Measurements from ENCODE around the gene SMIM41.

Gene SMIM41

DNA sequence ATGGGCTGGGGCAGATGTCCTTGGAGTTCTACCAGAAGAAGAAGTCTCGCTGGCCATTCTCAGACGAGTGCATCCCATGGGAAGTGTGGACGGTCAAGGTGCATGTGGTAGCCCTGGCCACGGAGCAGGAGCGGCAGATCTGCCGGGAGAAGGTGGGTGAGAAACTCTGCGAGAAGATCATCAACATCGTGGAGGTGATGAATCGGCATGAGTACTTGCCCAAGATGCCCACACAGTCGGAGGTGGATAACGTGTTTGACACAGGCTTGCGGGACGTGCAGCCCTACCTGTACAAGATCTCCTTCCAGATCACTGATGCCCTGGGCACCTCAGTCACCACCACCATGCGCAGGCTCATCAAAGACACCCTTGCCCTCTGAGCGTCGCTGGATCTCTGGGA, 2.7 kb upstream of the SMIM41 start:
- TF ChIP-seq JUND (IDR thresholded peaks at IDR 0.05; ENCODE audit: low read depth), result no peak
- in situ Hi-C loops (cut with HindIII; ENCODE audit: low pct_unique_long_range_greater_than_20kb, low sequenced_read_pairs), result no loop called here
- no peak for DNase-seq (ENCODE audit: low read depth in 1 of 2, low spot score in 1 of 2)

DNA sequence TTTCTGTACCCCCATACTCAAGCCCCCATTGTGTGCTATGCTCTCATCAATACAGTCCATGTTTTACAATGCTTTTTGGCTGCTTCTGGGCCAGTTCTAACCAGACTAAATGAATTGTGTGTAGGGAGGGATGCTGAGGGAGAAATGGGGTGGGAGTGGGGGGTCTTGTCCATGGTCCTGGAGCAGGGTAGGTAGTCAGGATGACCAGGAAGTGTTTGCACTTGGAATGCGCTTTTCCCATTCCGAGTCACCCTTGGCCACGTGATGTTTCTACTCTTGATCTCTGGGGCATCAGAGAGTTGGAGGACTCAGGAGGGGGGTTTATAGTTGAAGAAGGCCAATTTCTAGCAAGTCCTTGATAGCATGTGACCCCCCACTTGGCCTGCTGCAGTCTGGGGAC, 1.2 kb upstream of the SMIM41 start:
- DNase-seq (ENCODE audit: low read depth in 1 of 2, low spot score in 1 of 2), result no peak
- TF ChIP-seq JUND (IDR thresholded peaks at IDR 0.05; ENCODE audit: low read depth), result no peak
- in situ Hi-C loops (cut with HindIII; ENCODE audit: low pct_unique_long_range_greater_than_20kb, low sequenced_read_pairs), result no loop called here

DNA sequence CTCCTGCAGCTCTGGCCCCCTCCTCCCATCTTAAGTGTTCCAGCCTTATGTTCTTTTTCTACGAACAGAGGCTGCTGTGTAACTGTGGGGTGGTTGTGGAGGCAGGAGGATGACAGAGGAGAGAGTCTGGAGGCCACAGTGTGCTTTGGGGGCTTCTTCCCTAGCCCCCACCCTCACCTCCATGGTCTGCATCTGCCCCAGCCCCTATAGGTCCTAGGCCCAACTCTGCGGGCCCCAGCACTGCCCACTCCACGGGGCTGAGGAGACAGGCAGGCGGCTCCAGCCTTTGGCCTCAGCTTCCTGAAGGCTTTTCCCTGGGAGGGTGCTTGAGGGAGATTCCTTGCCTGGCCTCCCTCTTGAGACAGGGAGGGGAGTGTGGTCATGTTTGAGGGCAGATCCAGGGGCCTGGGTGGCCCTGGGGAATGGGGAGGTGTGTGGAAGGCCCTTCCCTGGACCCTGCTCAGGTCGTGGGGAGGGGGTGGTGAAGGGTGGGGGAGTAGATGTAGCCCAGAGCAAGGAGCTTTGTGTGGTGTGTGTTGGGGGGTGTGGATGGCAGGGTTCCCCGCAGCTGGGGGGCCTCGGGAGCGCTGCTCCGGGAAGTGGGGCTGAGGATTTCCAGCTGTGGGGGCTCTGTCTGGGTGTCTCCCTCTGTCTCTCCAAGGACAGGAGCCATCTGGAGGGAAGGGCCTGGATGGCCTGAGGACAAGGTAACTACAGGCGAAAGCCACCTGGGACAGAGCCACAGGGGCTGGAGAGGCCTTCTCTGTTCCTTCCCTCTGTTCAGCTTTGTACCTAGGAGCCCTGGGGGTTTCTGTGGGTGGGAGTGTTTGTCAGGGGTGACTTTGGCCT, 1.1 kb downstream of the SMIM41 start:
- in situ Hi-C loops (cut with HindIII; ENCODE audit: low pct_unique_long_range_greater_than_20kb, low sequenced_read_pairs), result no loop called here
- DNase-seq (ENCODE audit: low read depth in 1 of 2, low spot score in 1 of 2), result no peak
- TF ChIP-seq JUND (IDR thresholded peaks at IDR 0.05; ENCODE audit: low read depth), result no peak

DNA sequence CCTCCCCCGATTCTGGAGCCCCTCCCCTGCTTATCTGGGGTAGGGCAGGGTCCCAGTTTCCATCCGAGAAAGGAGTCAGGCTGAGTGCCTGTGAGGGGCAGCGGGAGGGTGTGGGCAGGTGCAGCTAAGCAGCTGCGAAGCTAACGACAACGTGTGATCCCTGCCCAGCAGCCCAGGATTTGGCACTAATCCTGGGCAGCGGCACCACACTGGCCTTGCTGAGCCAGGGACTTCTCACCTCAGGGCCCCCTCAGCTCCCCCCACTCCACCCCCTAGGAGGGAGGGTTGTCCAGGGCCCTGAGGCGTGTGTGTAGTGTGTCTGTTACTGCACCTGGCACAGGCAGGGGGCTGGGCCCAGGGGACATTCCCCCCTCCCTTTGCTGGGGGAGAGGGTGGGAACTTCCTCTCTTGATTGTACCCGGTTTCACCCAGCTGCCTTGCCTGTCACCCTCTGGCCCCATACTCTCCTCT, 1.8 kb downstream of the SMIM41 start:
- in situ Hi-C loops (cut with HindIII; ENCODE audit: low pct_unique_long_range_greater_than_20kb, low sequenced_read_pairs), result no loop called here
- TF ChIP-seq JUND (IDR thresholded peaks at IDR 0.05; ENCODE audit: low read depth), result no peak
- DNase-seq (ENCODE audit: low read depth in 1 of 2, low spot score in 1 of 2), result no peak

DNA sequence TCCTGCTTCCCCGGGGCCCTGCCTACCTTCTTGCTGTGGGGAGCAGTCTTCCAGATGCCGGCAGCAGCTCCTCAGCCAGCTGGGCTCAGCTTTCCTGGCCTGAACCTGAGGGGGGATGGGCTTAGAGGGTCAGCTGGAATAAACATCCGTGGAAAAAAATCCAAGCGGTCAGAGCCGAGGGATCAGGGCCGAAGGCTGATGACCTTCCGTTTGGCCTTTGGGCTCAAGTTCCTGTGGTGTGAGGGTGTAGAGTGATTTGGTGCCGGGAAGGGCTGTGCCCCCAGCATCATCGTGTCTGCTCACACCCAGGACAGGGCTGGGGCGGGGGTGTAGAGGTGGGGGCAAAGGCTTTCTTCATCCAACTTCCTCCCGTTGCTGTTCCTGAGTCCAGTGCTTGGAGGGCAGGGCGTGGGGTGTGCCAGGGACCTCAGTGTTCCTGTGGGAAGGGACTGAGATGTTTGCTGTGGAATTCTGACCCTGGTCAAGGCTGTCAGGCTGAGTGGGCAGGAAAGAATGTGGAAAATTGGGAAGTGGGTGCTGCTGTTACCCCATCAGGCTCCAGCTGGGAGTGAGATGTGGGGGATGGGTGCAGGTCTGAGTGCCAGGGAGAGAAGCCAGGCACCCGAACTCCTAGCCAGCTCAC, 2.6 kb downstream of the SMIM41 start:
- in situ Hi-C loops (cut with HindIII; ENCODE audit: low pct_unique_long_range_greater_than_20kb, low sequenced_read_pairs), result no loop called here
- TF ChIP-seq JUND (IDR thresholded peaks at IDR 0.05; ENCODE audit: low read depth), result no peak
- no peak for DNase-seq (ENCODE audit: low read depth in 1 of 2, low spot score in 1 of 2)

DNA sequence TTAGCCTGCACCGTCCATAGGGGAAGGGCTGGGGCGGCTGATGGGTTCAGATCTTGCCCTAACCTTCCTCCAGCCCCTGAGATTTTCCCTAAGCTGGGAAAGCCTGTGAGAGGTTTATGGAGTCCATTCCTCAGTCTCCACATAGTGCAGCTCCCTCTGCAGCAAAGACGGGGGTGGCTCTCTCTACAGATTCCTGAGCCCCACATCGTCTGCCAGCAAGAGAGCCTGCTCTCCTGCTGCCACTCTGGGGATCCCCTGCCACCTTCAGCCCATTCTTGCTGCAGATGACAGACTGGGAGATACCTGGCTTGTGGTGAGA, 3.1 kb downstream of the SMIM41 start:
- TF ChIP-seq JUND (IDR thresholded peaks at IDR 0.05; ENCODE audit: low read depth), result no peak
- in situ Hi-C loops (cut with HindIII; ENCODE audit: low pct_unique_long_range_greater_than_20kb, low sequenced_read_pairs), result no loop called here

DNA sequence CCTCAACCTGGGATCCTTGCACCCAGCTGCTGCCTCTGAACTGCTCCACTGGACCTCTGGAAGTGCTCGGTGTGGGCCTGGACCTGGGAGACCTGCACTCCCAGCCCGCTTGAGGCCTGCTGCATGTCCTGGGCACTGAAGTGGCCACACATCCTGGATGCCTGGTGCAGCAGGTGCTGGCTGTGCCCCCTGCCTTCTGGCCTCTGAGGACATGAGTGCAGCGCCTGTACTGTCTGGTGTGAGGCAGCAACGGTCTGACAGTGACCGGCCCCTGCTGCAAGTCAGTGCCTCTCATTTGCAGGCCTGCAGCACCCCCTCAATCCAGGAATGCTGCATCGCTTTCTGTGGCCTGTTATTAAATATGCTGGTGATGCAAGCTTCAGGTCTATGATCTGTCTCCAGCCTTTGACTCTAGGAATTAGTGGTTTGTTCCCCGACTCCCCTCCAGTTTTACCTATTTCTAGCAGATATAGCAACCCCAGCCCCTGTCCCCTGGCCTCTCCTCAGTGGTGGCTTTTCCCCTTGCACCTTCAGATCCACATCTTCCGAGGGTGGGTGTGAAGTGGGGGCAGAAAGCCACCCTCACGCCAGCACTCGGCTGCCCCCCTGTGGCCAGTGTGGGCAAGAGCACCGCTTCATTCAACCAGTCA, 3.6 kb downstream of the SMIM41 start:
- TF ChIP-seq JUND (IDR thresholded peaks at IDR 0.05; ENCODE audit: low read depth), result no peak
- in situ Hi-C loops (cut with HindIII; ENCODE audit: low pct_unique_long_range_greater_than_20kb, low sequenced_read_pairs), result no loop called here
- DNase-seq (ENCODE audit: low read depth in 1 of 2, low spot score in 1 of 2), result peak; percentile 54 to 93

More for the DNA sequence above, 3.1 kb downstream of the SMIM41 start:
- no peak for DNase-seq (ENCODE audit: low read depth in 1 of 2, low spot score in 1 of 2)

DNA sequence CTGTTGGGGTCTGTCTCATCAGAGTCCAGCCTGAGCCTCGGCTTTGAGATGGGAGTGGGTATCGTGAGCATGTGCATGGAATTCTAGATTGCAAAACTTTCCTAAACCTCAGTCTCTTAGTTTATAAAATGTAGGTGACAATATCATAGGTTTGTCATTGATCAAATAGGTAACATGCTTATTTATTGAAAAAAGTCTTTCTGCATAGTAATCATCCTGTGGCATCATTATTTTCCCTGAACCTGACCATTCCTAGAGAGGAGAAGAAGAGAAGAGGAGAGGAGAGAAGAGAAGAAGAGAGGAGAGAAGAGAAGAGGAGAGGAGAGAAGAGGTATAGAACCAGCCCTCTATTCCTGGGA, 4.1 kb downstream of the SMIM41 start:
- no peak for TF ChIP-seq JUND (IDR thresholded peaks at IDR 0.05; ENCODE audit: low read depth)
- no peak for DNase-seq (ENCODE audit: low read depth in 1 of 2, low spot score in 1 of 2)
- in situ Hi-C loops (cut with HindIII; ENCODE audit: low pct_unique_long_range_greater_than_20kb, low sequenced_read_pairs), result no loop called here

DNA sequence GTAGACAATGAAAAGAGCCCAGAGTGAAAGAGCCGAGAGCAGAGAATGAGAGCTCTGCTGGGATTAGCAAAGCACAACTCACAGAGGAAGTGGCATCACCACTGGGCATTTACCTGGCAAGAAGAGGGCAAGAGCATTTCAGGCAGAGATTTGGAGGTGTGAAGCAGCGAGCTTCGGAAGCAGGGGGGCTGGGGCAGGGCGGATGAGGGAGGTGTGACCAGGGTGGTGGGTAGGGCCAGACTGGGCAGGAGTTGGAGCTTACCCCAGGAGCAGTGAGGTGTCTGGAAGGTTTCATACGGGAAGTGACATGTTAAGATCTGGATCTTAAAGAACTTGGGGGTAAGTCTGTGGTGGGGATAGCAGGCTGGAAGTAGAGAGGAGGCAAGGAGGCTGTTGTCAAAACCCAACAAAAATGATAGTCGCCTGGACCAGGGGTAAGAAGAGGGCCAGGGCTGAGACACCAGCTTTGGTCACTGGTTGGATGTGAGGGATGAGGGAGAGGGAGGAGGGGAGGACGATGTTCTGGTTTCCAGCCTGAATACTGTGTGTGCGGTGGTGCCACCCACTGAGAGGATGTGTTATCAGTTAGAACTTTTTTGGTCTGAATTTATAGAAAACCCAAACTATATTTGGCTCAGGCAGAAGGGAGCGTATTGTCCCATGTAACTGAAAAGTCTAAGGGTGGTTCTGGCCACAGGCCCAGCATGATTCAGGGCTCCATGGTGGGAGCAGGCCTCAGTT, 5.2 kb downstream of the SMIM41 start:
- DNase-seq (ENCODE audit: low read depth in 1 of 2, low spot score in 1 of 2), result no peak
- in situ Hi-C loops (cut with HindIII; ENCODE audit: low pct_unique_long_range_greater_than_20kb, low sequenced_read_pairs), result no loop called here

DNA sequence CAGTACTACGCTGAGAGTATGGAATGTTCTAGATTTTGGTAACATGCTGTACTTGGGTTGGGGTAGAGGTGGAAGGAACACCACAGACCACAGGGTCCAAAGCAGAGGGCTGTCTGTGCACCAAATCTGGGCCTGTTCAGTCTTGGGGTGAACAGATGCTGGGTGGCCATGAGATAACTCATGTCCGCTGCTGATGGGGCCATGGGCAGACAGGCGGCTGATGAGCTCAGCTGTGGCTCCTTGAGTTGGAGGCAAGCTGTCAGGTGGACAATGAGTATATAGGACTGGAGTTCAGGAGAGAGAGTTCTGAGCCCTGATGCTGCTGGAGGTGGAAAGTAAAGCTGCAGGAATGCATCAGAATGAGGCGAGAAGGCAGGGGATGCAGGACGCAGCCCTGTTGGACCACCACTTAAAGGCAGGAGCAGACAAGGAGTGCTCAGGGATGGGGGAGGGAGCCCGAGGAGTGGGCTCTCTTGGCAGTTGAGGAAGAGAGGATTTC, 6.2 kb downstream of the SMIM41 start:
- in situ Hi-C loops (cut with HindIII; ENCODE audit: low pct_unique_long_range_greater_than_20kb, low sequenced_read_pairs), result no loop called here
- DNase-seq (ENCODE audit: low read depth in 1 of 2, low spot score in 1 of 2), result no peak
- TF ChIP-seq JUND (IDR thresholded peaks at IDR 0.05; ENCODE audit: low read depth), result no peak

More for the DNA sequence above, 5.2 kb downstream of the SMIM41 start:
- TF ChIP-seq JUND (IDR thresholded peaks at IDR 0.05; ENCODE audit: low read depth), result no peak

DNA sequence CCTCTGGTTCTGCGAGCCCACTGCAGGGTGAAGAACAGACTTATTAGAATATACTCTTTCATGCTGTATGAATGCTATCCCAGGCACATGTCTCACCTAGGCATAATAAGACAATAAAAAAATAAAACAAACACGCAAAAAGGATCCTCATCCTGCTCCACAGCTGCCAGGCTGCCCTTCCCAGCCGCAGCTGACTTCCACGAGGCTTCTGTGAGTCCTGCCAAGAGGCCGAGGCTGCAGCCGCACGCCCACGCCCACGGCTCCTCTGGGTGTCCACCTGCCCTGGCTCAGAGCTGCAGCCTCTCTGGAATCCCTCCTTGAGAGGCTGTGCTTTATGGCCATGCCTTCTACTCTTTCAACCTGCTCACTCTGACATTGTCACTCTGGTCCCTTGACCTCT, 6.9 kb downstream of the SMIM41 start:
- no peak for TF ChIP-seq JUND (IDR thresholded peaks at IDR 0.05; ENCODE audit: low read depth)
- peak in 1 of 2 experiments; percentile 4 for DNase-seq (ENCODE audit: low read depth in 1 of 2, low spot score in 1 of 2)
- in situ Hi-C loops (cut with HindIII; ENCODE audit: low pct_unique_long_range_greater_than_20kb, low sequenced_read_pairs), result no loop called here

All from T47D (cell line).